Activated CD8-positive, alpha-beta memory T cell treated with anti-CD3 and anti-CD28 coated beads for 4 hours (primary cell): ENCODE results near the gene WDR73.

ENCODE experiments used
- DNase-seq, 2 donors: peaks; one replicate each; pipeline ENCODE4 v3.0.0-alpha.2; 2020; ENCODE audit warnings: low read depth in 2 of 2

Gene WDR73

GRCh38 chr15:84611631-84612030 is 42.5 kb downstream of the WDR73 start:
- no peak for DNase-seq

GRCh38 chr15:84609818-84610525 is 44.1 kb downstream of the WDR73 start:
- DNase-seq, result no peak

GRCh38 chr15:84608707-84609284 is 45.3 kb downstream of the WDR73 start:
- DNase-seq, result no peak

GRCh38 chr15:84606653-84607120 is 47.4 kb downstream of the WDR73 start:
- no peak for DNase-seq

- DNase-seq, result no peak
Measured at GRCh38 chr15:84605554-84605882, 48.6 kb downstream of the WDR73 start.

GRCh38 chr15:84604826-84605553 is 49.1 kb downstream of the WDR73 start:
- DNase-seq, result peak in 1 of 2 donors; percentile 17

GRCh38 chr15:84603630-84604379 is 50.3 kb downstream of the WDR73 start:
- no peak for DNase-seq

GRCh38 chr15:84601555-84601838 is 52.6 kb downstream of the WDR73 start:
- no peak for DNase-seq

GRCh38 chr15:84600687-84601554 is 53.2 kb downstream of the WDR73 start, which contains the start of gene ZSCAN2:
Gene ZSCAN2 (plus strand): TSS chr15:84601009. CDS start chr15:84603928, 2,919 bp downstream.
- peak; percentile 88 for DNase-seq

- peak; percentile 26 to 33 for DNase-seq
Measured at GRCh38 chr15:84600331-84600686, 53.8 kb downstream of the WDR73 start.

GRCh38 chr15:84599906-84600305 is 54.2 kb downstream of the WDR73 start:
- DNase-seq, result no peak

GRCh38 chr15:84598993-84599392 is 55.1 kb downstream of the WDR73 start:
- DNase-seq, result no peak

- DNase-seq, result no peak
Measured at GRCh38 chr15:84598250-84598649, 55.8 kb downstream of the WDR73 start.

- DNase-seq, result no peak
Measured at GRCh38 chr15:84597296-84597695, 56.8 kb downstream of the WDR73 start.

GRCh38 chr15:84595660-84596059 is 58.4 kb downstream of the WDR73 start:
- DNase-seq, result no peak

- no peak for DNase-seq
Measured at GRCh38 chr15:84594617-84595290, 59.3 kb downstream of the WDR73 start.

GRCh38 chr15:84591815-84592214 is 62.3 kb downstream of the WDR73 start:
- no peak for DNase-seq

- DNase-seq, result no peak
Measured at GRCh38 chr15:84590406-84590805, 63.7 kb downstream of the WDR73 start.
